Measurements from ENCODE around the gene SLC6A9.

SLC6A9 gene

GRCh38 chr1:44067266-44068250, 36.3 kb upstream of the SLC6A9 start:
- H4K8ac ChIP-seq (ENCODE audit: low read depth, low read length), result no peak overlapping the region
- no peak overlapping the region for H4K5ac ChIP-seq (ENCODE audit: low read length)
- no peak overlapping the region for H3K4me2 ChIP-seq (ENCODE audit: low read length)
- H3K79me2 ChIP-seq (ENCODE audit: control insufficient read depth, insufficient read depth, low read length), result no peaks in the 10 kb centered on the region
- H2BK15ac ChIP-seq (replicated peaks; ENCODE audit: low read depth), result no peak overlapping the region
- no peak for DNase-seq
- no peak overlapping the region for H3K18ac ChIP-seq (ENCODE audit: low read length)
- no peak overlapping the region for H3K9ac ChIP-seq (ENCODE audit: low read length)
- H3K4me1 ChIP-seq (ENCODE audit: control insufficient read depth, low read depth, low read length), result no peaks in the 10 kb centered on the region
- no peak overlapping the region for H3K4ac ChIP-seq (ENCODE audit: low read depth, low read length)
- no peak overlapping the region for H2BK120ac ChIP-seq (ENCODE audit: low read depth, low read length)
- no peak overlapping the region for H2AK5ac ChIP-seq (ENCODE audit: low read length)
- H3K56ac ChIP-seq (ENCODE audit: low read length), result no peak overlapping the region
- no CpG with 5 or more reads among the region's 6 CpGs for WGBS (ENCODE audit: extremely low coverage, insufficient coverage, low lambda C conversion rate)
- no peak overlapping the region for H3K4me3 ChIP-seq (ENCODE audit: low read length)
- no peak overlapping the region for H3K23ac ChIP-seq (ENCODE audit: low read length)
- H3K36me3 ChIP-seq (ENCODE audit: control insufficient read depth, insufficient read depth, low read length), result no peaks in the 10 kb centered on the region
- no peak overlapping the region for H3K27ac ChIP-seq (ENCODE audit: low read depth, low read length)
- no peaks in the 10 kb centered on the region for H3K79me1 ChIP-seq (ENCODE audit: low read length)
- H2BK5ac ChIP-seq (ENCODE audit: low read length), result no peak overlapping the region
- H3K27me3 ChIP-seq (ENCODE audit: insufficient read depth, low read length, poor library complexity), result no peaks in the 10 kb centered on the region

GRCh38 chr1:44062656-44063179, 31.5 kb upstream of the SLC6A9 start:
- no peak overlapping the region for H2BK120ac ChIP-seq (ENCODE audit: low read depth, low read length)
- H3K23ac ChIP-seq (ENCODE audit: low read length), result no peak overlapping the region
- H2BK15ac ChIP-seq (replicated peaks; ENCODE audit: low read depth), result no peak overlapping the region
- H3K56ac ChIP-seq (ENCODE audit: low read length), result no peak overlapping the region
- no peak overlapping the region for H2BK5ac ChIP-seq (ENCODE audit: low read length)
- no peak overlapping the region for H2AK5ac ChIP-seq (ENCODE audit: low read length)
- WGBS (ENCODE audit: extremely low coverage, insufficient coverage, low lambda C conversion rate), result no CpG with 5 or more reads among the region's 5 CpGs
- DNase-seq, result no peak
- no peak overlapping the region for H3K9ac ChIP-seq (ENCODE audit: low read length)
- H4K8ac ChIP-seq (ENCODE audit: low read depth, low read length), result no peak overlapping the region
- no peaks in the 10 kb centered on the region for H3K36me3 ChIP-seq (ENCODE audit: control insufficient read depth, insufficient read depth, low read length)
- no peaks in the 10 kb centered on the region for H3K4me1 ChIP-seq (ENCODE audit: control insufficient read depth, low read depth, low read length)
- no peaks in the 10 kb centered on the region for H3K79me2 ChIP-seq (ENCODE audit: control insufficient read depth, insufficient read depth, low read length)
- no peak overlapping the region for H3K18ac ChIP-seq (ENCODE audit: low read length)
- peaks cover 1% of the 10 kb centered on the region for H3K27me3 ChIP-seq (ENCODE audit: insufficient read depth, low read length, poor library complexity)
- no peaks in the 10 kb centered on the region for H3K79me1 ChIP-seq (ENCODE audit: low read length)
- H3K4me3 ChIP-seq (ENCODE audit: low read length), result no peak overlapping the region
- H3K4me2 ChIP-seq (ENCODE audit: low read length), result no peak overlapping the region
- H3K27ac ChIP-seq (ENCODE audit: low read depth, low read length), result no peak overlapping the region
- H4K5ac ChIP-seq (ENCODE audit: low read length), result no peak overlapping the region
- no peak overlapping the region for H3K4ac ChIP-seq (ENCODE audit: low read depth, low read length)

- H3K27me3 ChIP-seq (ENCODE audit: insufficient read depth, low read length, poor library complexity), result peaks cover 1% of the 10 kb centered on the region
- WGBS (ENCODE audit: extremely low coverage, insufficient coverage, low lambda C conversion rate), result no CpG with 5 or more reads among the region's 2 CpGs
Measured at GRCh38 chr1:44061857-44062256, 30.6 kb upstream of the SLC6A9 start.

GRCh38 chr1:44060830-44061267, 29.6 kb upstream of the SLC6A9 start:
- H3K4me1 ChIP-seq (ENCODE audit: control insufficient read depth, low read depth, low read length), result no peaks in the 10 kb centered on the region
- H3K18ac ChIP-seq (ENCODE audit: low read length), result no peak overlapping the region
- H3K79me1 ChIP-seq (ENCODE audit: low read length), result no peaks in the 10 kb centered on the region
- no peak overlapping the region for H2BK5ac ChIP-seq (ENCODE audit: low read length)
- H3K56ac ChIP-seq (ENCODE audit: low read length), result no peak overlapping the region
- no peak overlapping the region for H2AK5ac ChIP-seq (ENCODE audit: low read length)
- WGBS (ENCODE audit: extremely low coverage, insufficient coverage, low lambda C conversion rate), result no CpG with 5 or more reads among the region's 4 CpGs
- H3K27ac ChIP-seq (ENCODE audit: low read depth, low read length), result no peak overlapping the region
- H3K23ac ChIP-seq (ENCODE audit: low read length), result no peak overlapping the region
- H3K4me3 ChIP-seq (ENCODE audit: low read length), result no peak overlapping the region
- no peak overlapping the region for H2BK15ac ChIP-seq (replicated peaks; ENCODE audit: low read depth)
- H3K4ac ChIP-seq (ENCODE audit: low read depth, low read length), result no peak overlapping the region
- DNase-seq, result no peak
- no peaks in the 10 kb centered on the region for H3K79me2 ChIP-seq (ENCODE audit: control insufficient read depth, insufficient read depth, low read length)
- no peak overlapping the region for H3K4me2 ChIP-seq (ENCODE audit: low read length)
- no peak overlapping the region for H4K8ac ChIP-seq (ENCODE audit: low read depth, low read length)
- no peak overlapping the region for H2BK120ac ChIP-seq (ENCODE audit: low read depth, low read length)
- no peaks in the 10 kb centered on the region for H3K36me3 ChIP-seq (ENCODE audit: control insufficient read depth, insufficient read depth, low read length)
- H3K27me3 ChIP-seq (ENCODE audit: insufficient read depth, low read length, poor library complexity), result peaks cover 1% of the 10 kb centered on the region
- H3K9ac ChIP-seq (ENCODE audit: low read length), result no peak overlapping the region
- no peak overlapping the region for H4K5ac ChIP-seq (ENCODE audit: low read length)

More at GRCh38 chr1:44061857-44062256, 30.6 kb upstream of the SLC6A9 start:
- Histone ChIP-seq H3K4me1 (ENCODE audit: control insufficient read depth, low read depth, low read length) (no peaks in the 10 kb centered on the region), H4K5ac (ENCODE audit: low read length) (no peak overlapping the region), H3K9ac (ENCODE audit: low read length) (no peak overlapping the region), H2AK5ac (ENCODE audit: low read length) (no peak overlapping the region), H3K4me2 (ENCODE audit: low read length) (no peak overlapping the region), H3K56ac (ENCODE audit: low read length) (no peak overlapping the region), H3K36me3 (ENCODE audit: control insufficient read depth, insufficient read depth, low read length) (no peaks in the 10 kb centered on the region), H3K18ac (ENCODE audit: low read length) (no peak overlapping the region), H3K4ac (ENCODE audit: low read depth, low read length) (no peak overlapping the region), H3K79me2 (ENCODE audit: control insufficient read depth, insufficient read depth, low read length) (no peaks in the 10 kb centered on the region), H4K8ac (ENCODE audit: low read depth, low read length) (no peak overlapping the region), H2BK5ac (ENCODE audit: low read length) (no peak overlapping the region), H3K79me1 (ENCODE audit: low read length) (no peaks in the 10 kb centered on the region), H3K23ac (ENCODE audit: low read length) (no peak overlapping the region), H2BK15ac (replicated peaks; ENCODE audit: low read depth) (no peak overlapping the region), H3K4me3 (ENCODE audit: low read length) (no peak overlapping the region), H2BK120ac (ENCODE audit: low read depth, low read length) (no peak overlapping the region), H3K27ac (ENCODE audit: low read depth, low read length) (no peak overlapping the region)
- no peak for DNase-seq

GRCh38 chr1:44059664-44060355, 28.5 kb upstream of the SLC6A9 start:
- Histone ChIP-seq H2BK120ac (ENCODE audit: low read depth, low read length) (no peak overlapping the region), H3K4me3 (ENCODE audit: low read length) (no peak overlapping the region), H4K8ac (ENCODE audit: low read depth, low read length) (no peak overlapping the region), H3K79me2 (ENCODE audit: control insufficient read depth, insufficient read depth, low read length) (no peaks in the 10 kb centered on the region), H3K56ac (ENCODE audit: low read length) (no peak overlapping the region), H3K4me1 (ENCODE audit: control insufficient read depth, low read depth, low read length) (no peaks in the 10 kb centered on the region), H3K4me2 (ENCODE audit: low read length) (no peak overlapping the region), H2BK5ac (ENCODE audit: low read length) (no peak overlapping the region), H3K18ac (ENCODE audit: low read length) (no peak overlapping the region), H3K23ac (ENCODE audit: low read length) (no peak overlapping the region), H3K27ac (ENCODE audit: low read depth, low read length) (no peak overlapping the region), H3K79me1 (ENCODE audit: low read length) (no peaks in the 10 kb centered on the region), H3K27me3 (ENCODE audit: insufficient read depth, low read length, poor library complexity) (peaks cover 1% of the 10 kb centered on the region), H4K5ac (ENCODE audit: low read length) (no peak overlapping the region), H2BK15ac (replicated peaks; ENCODE audit: low read depth) (no peak overlapping the region), H3K4ac (ENCODE audit: low read depth, low read length) (no peak overlapping the region), H3K36me3 (ENCODE audit: control insufficient read depth, insufficient read depth, low read length) (no peaks in the 10 kb centered on the region), H2AK5ac (ENCODE audit: low read length) (no peak overlapping the region), H3K9ac (ENCODE audit: low read length) (no peak overlapping the region)
- DNase-seq, result no peak
- no CpG with 5 or more reads among the region's 5 CpGs for WGBS (ENCODE audit: extremely low coverage, insufficient coverage, low lambda C conversion rate)
